HG03520 (cell line): ENCODE measurements around the gene TIPARP.
"Not testable (repeated sequence)": the region's sequence is repeated elsewhere in the genome, so short reads cannot be mapped to it uniquely, and the experiment has no call there.

Experiments
- ATAC-seq: cut with Tn5 transposase; IDR thresholded peaks from one replicate; pipeline ENCODE4 v1.9.1; 2021; ENCODE audit warnings: mild to moderate bottlenecking, moderate library complexity; ENCODE audit not compliant: unreplicated experiment

TIPARP gene

DNA sequence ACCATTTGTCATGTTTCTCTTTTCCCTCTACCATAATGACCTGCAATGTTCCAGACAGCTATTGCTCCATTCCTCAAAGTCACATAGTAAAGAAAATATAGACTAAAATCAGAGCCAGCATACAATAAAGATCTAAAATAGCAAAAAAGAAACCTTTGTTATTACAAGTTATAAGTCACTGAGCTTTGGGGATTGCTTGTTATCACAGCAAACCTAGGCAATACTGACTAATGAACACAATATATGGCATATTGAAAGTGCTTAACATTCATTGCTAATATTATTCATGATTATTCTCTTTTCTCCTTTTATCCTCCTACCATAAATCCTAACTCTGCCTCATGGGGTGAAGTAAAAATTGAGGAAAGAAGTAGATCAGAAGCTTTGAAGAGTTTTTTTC, 27.4 kb upstream of the TIPARP start:
- no peak for ATAC-seq

DNA sequence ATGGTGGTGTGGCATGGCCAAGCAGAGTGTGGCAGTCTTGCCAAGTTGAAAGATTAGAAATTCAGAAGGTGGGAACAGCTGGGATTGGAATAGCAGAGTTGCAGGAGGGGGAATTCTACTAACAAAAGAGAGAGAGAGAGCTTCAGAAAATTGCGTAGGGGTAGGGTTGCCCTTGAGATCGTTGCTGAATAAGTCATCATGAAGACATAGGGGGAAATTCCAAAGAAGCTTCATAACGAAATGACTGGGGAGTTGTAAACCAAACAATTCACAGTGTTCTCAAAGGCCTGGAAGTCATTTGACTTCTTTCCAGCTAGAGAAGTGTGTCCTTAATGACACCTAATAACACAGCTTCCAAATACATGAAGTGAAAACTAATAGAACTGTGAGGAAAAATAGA, 26.3 kb upstream of the TIPARP start:
- ATAC-seq: no peak

DNA sequence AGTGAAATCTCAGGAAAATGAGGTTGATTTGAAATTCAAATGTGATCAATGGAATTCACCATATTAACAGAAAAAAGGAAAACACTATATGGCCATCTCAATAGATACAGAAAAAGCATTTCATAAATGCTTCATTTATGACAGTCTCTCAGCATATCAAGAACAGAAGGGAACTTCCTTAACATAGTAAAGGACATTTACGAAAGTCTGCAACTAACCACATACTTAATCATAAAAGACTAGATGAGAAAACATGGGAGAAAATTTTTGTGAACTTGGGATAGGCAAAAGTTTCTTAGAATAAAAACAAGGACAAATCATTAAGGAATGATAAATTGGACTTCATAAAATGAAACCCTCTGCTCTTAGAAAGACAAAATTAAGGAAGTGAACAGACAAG, 24.7 kb upstream of the TIPARP start:
- no peak for ATAC-seq

DNA sequence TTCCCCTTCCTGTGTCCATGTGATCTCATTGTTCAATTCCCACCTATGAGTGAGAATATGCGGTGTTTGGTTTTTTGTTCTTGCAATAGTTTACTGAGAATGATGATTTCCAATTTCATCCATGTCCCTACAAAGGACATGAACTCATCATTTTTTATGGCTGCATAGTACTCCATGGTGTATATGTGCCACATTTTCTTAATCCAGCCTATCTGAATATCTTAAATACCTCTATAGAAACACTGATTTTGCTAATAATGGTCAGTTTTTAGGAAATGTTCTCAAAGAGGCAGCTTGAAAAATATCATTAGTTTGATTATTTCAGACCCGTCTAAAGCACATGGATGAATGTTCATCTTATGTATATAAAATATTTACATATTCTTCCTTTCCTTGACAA, 21.7 kb upstream of the TIPARP start:
- not testable (repeated sequence) for ATAC-seq

DNA sequence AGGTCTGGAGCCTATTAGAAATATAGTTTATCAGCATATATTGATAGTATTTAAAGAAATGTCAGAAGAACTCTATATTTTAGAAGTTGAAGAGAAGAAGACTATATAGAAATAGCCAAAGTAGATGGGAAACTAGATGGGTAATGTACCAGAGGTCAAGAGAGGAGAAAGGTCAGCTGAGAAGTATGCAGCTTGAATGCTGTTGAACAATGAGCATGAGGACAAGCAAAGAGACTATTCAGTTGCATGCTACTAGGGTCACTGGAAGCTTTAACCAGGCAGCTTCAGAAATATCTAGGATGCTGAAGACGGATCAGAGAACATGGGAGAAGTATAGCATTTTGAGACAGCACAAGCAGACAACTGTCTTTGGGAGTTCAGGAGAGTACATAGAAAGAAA, 19.6 kb upstream of the TIPARP start:
- no peak for ATAC-seq

DNA sequence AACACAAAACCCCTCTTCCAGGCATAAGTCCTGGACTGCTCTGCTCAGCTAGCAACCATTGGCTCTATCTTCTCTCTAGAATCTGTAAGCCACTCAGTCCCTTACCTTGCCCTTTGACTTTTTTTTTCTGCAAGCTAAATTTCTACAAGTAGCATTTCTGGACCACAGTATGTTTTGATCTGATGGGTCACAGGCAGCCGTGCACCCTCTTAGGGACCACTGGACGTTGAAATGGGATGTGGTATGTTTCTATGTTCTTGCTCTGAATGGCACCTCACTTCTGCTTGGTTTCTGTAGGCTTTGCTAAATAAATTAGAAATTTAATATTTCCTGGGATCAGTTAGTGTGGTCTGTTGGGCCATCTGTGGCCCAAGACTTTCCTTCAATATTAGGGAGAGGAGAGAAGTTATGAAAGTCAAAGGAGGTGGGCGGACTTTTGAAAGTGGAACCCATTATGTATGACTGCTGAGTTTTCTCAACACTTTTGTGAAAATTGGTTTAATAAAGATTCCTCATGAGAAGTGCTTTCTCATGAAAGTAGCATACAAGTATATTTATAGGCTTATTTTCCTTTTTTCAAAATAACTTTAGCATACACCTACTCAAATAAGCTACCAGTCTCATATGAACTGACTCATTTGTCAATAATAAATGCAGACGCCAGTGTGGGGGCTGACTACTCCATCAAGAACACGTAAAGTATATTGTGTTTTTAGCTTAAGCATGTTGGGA, 18.4 kb upstream of the TIPARP start:
- no peak for ATAC-seq

DNA sequence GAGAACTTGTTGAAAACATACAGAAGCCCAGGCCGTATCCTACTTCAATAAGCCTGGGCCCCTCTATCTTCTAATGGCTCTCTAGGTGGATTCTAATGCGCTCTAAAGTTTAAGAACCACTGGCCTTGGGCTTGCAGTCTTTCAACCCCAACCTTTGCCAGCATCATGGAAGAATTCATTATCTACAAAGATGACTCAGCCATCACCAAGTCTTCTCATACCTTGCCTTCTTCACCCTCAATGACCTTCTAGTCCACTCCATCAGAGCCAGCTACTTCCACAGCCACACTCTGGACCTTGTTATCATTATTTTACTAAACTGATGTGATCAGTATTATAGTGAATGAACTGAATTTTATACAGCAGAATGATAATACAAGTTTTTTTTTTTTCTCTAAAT, 16.9 kb upstream of the TIPARP start:
- no peak for ATAC-seq

DNA sequence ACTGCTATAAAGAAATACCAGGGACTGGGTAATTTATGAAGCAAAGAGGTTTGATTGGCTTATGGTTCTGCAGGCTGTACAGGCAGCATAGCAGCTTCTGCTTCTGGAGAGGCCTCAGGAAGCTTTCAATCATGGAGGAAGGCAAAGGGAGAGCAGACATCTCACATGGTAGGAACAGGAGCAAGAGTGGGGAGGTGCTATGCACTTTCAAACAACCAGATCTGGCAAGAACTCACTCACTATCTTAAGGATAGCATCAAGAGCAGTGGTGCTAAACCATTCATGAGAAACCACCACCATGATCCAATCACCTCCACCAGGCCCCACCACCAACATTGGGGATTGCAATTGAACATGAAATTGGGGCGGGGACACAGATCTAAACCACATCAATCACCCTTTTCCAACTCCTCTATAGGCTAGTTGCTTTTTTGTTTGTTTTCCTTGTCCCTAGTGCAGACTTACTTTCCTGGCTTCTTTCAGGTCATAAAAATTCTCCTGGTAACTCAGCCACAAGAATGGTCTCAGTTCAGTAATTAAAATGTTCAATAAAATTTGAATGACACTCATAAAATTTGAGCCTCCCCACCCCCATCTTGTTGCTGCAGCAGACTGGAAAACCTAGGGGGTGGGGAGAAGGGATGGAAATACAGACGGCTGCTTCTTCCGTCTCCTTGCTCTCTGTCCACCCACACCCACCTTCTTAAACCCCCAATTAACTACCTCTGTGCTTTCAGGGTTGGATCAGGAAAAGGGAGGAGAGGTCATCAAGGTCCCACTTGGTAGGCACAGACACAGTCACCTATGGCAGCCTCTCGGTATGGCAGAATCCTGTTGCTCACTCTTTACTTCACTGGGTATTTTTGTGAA, 16.3 kb upstream of the TIPARP start:
- ATAC-seq: no peak

DNA sequence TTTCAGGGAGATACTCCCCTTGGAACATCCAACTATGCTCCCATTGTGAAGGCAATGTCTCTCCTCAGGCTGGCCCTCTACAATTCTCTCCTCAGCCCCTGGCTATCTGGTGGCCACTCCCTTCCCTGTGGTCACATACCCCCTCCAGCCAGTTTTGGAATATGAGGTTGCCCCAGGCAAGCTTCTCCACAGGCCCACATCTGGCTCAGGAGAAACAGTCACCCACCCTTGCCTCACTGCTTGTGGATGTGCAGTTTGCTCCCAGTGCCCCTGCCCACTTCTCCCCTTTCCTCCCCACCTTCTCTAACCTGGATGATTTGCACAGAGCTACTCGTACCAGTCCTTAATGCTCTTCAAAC, 15.7 kb upstream of the TIPARP start:
- no peak for ATAC-seq

DNA sequence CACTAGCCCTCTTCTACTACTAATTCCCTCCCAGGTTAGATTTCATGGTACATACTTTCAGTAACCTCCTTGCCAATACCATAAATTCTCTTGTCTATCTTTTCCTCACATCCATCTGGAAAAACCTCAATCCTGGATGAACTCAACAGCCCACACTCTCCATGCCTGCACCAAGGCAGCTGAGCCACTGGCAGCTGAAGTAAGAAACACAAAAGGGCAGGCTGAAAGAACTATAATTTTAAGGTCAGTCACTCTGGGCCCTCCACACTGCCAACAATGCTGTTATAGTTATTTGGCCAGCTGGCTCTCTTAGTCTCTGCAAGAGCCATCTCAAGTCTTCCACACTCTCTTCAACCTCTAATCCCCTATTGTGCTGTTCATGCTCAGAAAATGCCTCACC, 15.1 kb upstream of the TIPARP start:
- ATAC-seq: no peak

DNA sequence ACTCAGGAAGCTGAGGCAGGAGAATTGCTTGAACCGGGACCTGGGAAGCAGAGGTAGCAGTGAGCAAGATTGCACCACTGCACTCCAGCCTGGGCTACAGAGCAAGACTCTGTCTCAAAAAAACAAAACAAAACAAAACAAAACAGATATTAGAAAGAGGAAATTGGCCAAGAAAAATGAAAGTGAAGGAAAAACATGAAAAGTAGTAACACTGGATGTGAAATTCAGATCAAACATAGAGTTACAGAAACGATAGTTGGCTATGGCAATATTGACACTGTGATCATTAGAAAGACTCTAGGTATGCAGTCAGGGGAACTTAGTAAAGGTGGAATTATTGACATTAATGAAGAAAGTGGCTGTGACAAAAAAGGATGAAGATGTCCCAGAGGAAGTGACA, 13.2 kb upstream of the TIPARP start:
- ATAC-seq: no peak

DNA sequence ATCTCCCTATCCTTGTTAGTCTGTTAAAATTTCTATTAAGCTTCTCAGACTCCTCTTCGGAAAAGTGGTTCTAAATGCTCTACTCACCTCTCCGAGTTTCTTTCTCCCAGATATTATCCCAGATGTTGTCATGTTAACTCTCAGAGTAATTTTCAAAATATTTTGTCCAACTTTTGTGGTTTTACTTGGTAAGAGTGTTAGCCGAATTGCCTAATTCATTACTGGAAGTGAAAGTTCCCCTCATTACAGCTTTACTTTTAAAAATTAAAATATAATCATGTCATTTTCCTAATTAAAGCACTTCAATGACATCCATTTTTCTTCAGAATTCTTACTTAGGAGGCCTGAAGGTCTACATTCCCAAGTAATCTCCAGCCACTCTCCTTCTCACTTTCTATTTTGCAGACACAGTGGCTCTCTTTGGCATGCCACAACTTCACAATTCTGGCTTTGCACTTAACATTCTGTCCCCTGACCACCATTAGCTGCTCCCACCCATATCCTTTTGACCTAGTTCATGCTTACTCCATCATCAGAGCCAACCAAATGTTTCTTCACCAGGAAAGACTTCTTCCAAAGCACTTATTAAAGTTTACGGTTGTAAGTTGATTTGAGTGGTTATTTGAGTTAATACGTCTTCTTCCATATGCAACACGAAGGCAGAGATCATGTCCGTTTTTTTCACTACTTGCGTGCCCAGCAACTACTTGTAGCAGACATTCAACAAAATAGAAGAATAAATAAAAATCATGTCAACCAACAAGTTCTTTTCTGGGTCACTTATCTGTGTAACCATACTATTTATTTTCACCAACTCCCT, 10.2 kb upstream of the TIPARP start:
- ATAC-seq: no peak

DNA sequence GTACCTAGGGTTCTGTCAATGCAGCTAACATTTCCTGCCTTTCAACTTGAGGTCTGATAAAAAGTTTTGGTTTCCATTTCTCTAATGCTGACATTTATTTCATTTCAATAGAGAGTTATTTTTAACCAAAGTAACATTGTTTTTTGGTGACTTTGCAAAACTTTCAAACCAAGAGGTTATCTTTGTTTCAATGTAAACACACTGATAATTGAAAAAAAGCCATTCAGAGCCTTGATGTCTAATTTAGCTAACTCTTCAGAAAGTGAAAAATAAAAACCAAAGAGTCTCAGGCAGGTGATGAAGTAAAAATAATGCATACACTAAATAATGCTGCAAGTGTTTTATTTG, 9.6 kb upstream of the TIPARP start:
- ATAC-seq: peak; percentile 67

DNA sequence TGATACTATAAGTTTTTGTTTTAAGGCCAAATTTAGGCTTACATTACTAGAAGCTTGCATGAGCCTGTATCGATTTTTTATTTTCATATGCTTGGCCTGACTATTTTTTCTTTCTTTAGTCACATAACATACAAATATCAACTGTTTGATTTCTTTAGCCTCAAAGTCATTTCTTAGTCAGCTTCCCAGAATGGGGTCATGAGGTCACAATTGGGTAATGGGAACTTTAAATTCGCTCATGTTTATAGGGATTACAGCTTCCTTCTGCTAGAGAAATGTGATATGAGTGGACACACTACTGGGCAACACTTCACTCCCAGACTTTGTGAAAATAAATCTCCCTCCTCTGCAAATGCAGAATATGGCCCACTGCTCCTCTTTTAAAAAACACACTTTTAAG, 9.1 kb upstream of the TIPARP start:
- peak; percentile 6 for ATAC-seq

DNA sequence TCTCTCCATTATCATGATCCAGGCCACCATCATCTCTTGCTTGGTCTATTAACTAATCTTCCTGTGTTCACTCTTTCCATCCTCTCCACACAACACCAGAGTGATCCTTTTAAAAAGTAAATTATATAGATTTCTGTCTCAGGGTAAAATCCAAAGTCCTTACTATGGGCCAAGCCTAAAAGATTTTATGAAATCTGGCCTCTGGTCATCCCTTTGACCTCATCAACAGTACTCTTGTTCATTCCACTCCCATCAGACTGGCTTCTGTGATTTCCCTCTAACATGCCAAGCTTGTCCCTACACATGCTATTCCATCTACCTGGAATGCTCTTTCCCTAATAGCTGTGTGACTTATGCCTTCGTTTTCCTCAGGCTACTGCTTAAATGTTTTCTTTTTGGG, 8.3 kb upstream of the TIPARP start:
- ATAC-seq: no peak

DNA sequence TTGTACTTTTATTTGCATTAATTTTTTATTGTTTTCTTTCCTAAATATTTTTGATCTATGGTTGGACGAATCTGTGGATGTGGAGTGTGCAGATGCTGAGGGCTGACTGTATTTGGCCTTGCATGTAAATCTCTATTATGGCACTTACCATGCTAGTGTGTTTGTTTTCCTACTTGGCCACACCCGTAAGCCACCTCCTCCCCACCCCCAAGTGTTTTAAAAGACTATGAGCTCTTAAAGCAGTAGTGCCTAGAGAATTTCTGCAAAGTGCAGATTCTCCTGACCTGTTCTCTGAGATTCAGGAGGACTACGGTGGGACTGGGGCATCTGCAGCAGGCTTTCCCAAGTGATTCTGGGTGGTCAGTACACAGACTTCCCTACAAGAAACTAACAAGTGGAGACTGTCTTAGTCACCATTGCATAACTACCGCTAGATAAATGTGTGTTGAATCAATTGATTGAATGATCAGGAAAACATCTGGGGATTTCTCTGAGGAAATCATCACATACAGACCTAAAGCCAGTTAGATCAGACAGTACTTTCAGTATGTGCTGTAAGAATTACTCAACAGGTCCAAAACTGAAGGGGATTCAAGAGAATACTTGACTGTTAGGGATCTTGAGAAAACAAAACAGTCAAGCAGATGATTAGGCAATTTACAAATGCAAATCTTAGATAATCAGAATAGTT, 6.2 kb upstream of the TIPARP start:
- no peak for ATAC-seq

DNA sequence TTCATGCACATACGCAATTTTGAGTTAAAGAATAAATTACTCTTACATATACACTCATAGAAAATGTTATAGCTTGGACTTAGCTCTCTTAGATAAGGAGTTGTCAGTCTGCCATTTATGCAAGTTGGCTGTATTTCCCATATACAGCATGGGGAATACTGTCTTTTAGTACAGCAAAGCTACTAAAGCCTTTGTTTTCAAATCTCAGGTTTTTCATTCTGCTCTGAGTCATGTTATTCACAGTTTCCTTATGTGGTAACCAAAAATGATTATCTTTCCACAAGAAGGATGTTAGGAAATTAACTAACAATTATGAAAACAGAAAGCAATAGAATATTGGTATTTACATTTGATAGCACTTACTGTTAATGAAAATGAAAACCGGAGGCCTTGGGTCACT, 4.3 kb upstream of the TIPARP start:
- no peak for ATAC-seq

DNA sequence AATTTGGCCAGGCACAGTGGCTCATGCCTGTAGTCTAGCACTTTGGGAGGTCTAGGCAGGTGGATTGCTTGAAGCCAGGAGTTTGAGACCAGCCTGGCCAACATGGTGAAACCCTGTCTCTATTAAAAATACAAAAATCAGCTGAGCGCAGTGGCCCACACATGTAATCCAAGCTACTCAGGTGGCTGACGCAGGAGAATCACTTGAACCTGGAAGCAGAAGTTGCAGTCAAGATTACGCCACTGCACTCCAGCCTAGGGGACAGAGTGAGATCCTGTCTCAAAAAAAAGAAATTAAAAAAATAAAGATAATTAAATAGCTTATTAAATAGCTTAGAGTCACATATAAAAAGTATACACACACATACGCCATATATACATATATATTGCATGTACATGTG, 3.7 kb upstream of the TIPARP start:
- no peak for ATAC-seq

DNA sequence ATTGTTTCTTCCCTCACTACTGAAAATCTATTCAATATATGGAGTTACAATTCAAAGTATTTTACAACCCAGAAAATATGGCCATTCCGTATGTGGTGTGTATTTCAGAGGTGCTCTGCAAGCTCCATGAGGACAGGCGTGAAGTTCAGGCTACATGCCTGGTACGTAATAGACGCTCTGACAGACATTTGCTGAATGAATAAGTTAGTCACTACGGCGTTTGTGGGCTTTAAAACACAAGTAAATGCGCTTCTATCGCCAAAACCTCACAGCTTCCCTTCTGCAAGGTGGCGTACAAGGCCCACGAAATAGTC, 701 bp upstream of the TIPARP start:
- no peak for ATAC-seq

DNA sequence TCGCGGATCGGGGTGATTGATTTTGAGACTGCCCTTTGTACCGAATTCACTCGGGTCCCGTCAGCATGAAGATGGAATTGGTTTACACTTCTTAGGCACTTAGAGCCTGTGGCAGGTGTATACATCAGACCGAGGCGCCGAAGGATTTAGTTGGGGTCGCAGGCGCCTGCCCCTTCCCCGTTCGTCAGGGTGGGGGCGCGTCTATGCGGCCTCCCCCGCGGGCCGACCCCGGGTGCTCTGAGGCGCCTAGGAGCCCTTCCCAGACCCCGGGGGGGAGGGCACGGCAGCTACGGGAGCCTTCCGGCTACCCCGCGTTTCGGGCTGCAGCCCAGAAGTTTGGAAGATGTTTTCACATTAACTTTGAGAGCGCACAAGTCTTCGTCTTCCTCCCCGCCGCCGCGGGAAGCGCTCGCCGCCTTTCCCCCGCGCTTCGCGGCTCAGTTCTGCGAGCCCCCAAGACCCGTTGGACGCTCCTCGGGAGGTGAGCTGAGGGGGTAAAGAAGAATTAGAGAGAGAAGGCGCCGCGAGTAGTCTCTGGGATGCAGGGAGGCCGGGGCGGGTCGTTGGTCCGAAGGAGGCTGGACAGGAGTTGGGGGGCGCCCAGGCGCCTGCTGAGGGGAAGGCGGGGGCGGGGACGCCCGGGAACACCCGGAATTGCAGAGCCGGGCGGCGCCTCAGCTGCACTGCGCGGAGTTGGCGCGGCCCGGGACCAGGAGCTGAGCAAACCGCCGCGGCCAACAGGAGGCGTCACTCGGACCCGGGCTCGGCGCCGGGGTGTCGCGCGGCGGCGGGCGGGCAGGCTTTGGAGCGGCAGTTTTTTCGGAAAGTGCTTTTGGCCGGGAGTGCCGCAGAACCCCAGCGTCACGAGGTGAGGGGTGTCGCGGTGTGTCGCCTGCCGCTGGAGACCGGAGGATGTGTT, 780 bp downstream of the TIPARP start:
- no peak for ATAC-seq
